Sigmoid colon (tissue), 4 donors: Measurements from ENCODE around the gene CRADD.

Experiments used
- CTCF ChIP-seq, 4 experiments: fragments of 450-650 bp in 3 of 4; fragments of 200-600 bp in 1 of 4; IDR thresholded peaks; one replicate each; pipeline ENCODE4 v1.5.1; 2016 to 2019; ENCODE audit warnings: antibody characterized with exemption in 4 of 4, mild to moderate bottlenecking in 3 of 4, moderate library complexity in 2 of 4
- EP300 ChIP-seq, 4 donors: sonication (generic); formaldehyde crosslinking; IDR thresholded peaks; one replicate each; pipeline ENCODE4 v1.6.1; 2017; ENCODE audit warnings: antibody characterized with exemption in 4 of 4

- no peak for TF ChIP-seq EP300 (IDR thresholded peaks at IDR 0.05)
- TF ChIP-seq CTCF (IDR thresholded peaks at IDR 0.05), result no peak
Measured at GRCh38 chr12:93880853-93881522, 203.8 kb downstream of the CRADD start.
